ENCODE data around the gene LLGL2. TPM values are rescaled to one million over a fixed set of nuclear protein-coding genes. Genes with fewer than 3 reads are reported as not detected.

Gene LLGL2
- total RNA-seq, 2 experiments from 2014 or later: 12.6 to 21.6 TPM

- POLR2A ChIA-PET: interaction anchor here (0.7 kb wide), 2 partner anchors 136 to 560 kb away, joined by 3 read pairs; no protein-coding TSS in a partner anchor
- intact Hi-C loops (cut with micrococcal nuclease; ENCODE audit: unreplicated experiment): no loop called here
- Histone ChIP-seq H3K79me2 (ENCODE audit: insufficient read depth, low read depth, low read length) (no peaks in the 10 kb centered on the region), H2AFZ (ENCODE audit: low read length) (no peak overlapping the region), H4K20me1 (ENCODE audit: insufficient read depth, low read length) (no peaks in the 10 kb centered on the region), H3K36me3 (ENCODE audit: insufficient read depth, low read length) (no peaks in the 10 kb centered on the region), H3K4me1 (ENCODE audit: insufficient read depth, low read length, poor library complexity, severe bottlenecking) (no peaks in the 10 kb centered on the region), H3K9me3 (ENCODE audit: low read length) (no peaks in the 10 kb centered on the region), H3K4me2 (ENCODE audit: low read length) (no peak overlapping the region), H3K9me2 (ENCODE audit: insufficient read depth, low read length) (no peaks in the 10 kb centered on the region), H3K27ac (ENCODE audit: low read depth, low read length, poor library complexity, severe bottlenecking) (no peak overlapping the region), H3K4me3 (ENCODE audit: low read depth, low read length, poor library complexity, severe bottlenecking) (no peak overlapping the region)
- CTCF ChIA-PET (ENCODE audit: unreplicated experiment): interaction anchor here (1.8 kb wide), 1 partner anchor 21 kb away, joined by 4 read pairs; the partner anchor contains the start of gene SMIM5
- no TSS peak for BruUV-seq (replicated peaks)
- no peak for TF ChIP-seq CTCF (conservative IDR thresholded peaks at IDR 0.05; ENCODE audit: low read length)
- TF ChIP-seq EZH2phosphoT487 (IDR thresholded peaks at IDR 0.05; ENCODE audit: borderline replicate concordance, low read depth, low read length): no peak
- no peak for DNase-seq (ENCODE audit: low spot score)
Observed at GRCh38 chr17:75611851-75612429, 86.4 kb downstream of the LLGL2 start.

DNA sequence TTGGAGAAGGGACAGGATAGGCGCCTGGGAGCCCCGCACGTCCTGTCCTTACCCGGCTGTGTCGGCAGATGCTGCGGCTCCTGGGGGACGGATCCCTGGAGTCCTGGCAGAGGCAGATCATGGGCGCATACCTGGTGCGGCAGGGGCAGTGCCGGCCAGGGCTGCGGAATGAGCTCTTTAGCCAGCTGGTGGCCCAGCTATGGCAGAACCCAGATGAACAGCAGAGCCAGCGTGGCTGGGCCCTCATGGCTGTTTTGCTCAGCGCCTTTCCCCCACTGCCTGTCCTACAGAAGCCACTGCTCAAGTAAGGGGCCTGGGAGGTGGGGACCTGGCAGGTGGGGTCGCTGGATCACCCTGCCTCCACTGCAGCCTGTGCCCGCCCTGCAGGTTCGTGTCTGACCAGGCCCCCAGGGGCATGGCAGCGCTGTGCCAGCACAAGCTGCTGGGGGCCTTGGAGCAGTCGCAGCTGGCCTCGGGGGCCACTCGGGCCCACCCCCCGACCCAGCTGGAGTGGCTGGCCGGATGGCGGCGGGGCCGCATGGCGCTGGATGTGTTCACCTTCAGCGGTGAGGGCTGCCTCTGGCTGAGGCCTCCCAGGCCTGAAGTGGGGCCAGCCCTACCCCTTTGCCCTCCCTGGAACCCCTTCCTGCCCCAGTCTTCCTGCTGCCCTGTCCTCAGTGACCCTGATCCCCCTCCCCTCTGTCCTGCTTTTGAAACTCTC, 87.6 kb downstream of the LLGL2 start:
- TF ChIP-seq CTCF (conservative IDR thresholded peaks at IDR 0.05; ENCODE audit: low read length) (no peak), EZH2phosphoT487 (IDR thresholded peaks at IDR 0.05; ENCODE audit: borderline replicate concordance, low read depth, low read length) (no peak)
- H3K36me3 ChIP-seq (ENCODE audit: insufficient read depth, low read length): no peaks in the 10 kb centered on the region
- H3K9me3 ChIP-seq (ENCODE audit: low read length): no peaks in the 10 kb centered on the region
- no peak overlapping the region for H2AFZ ChIP-seq (ENCODE audit: low read length)
- no peaks in the 10 kb centered on the region for H4K20me1 ChIP-seq (ENCODE audit: insufficient read depth, low read length)
- H3K4me1 ChIP-seq (ENCODE audit: insufficient read depth, low read length, poor library complexity, severe bottlenecking): no peaks in the 10 kb centered on the region
- intact Hi-C loops (cut with micrococcal nuclease; ENCODE audit: unreplicated experiment): no loop called here
- no peak overlapping the region for H3K27ac ChIP-seq (ENCODE audit: low read depth, low read length, poor library complexity, severe bottlenecking)
- no peak for DNase-seq (ENCODE audit: low spot score)
- H3K4me2 ChIP-seq (ENCODE audit: low read length): no peak overlapping the region
- no peak overlapping the region for H3K4me3 ChIP-seq (ENCODE audit: low read depth, low read length, poor library complexity, severe bottlenecking)
- BruUV-seq (replicated peaks): no TSS peak
- no peaks in the 10 kb centered on the region for H3K79me2 ChIP-seq (ENCODE audit: insufficient read depth, low read depth, low read length)
- POLR2A ChIA-PET: no interaction called here
- CTCF ChIA-PET (ENCODE audit: unreplicated experiment): interaction anchor here (0.5 kb wide), 1 partner anchor 125 kb away, joined by 4 read pairs; no protein-coding TSS in a partner anchor
- no peaks in the 10 kb centered on the region for H3K9me2 ChIP-seq (ENCODE audit: insufficient read depth, low read length)

- no peaks in the 10 kb centered on the region for H3K4me1 ChIP-seq (ENCODE audit: insufficient read depth, low read length, poor library complexity, severe bottlenecking)
- no TSS peak for BruUV-seq (replicated peaks)
- ChIA-PET CTCF (ENCODE audit: unreplicated experiment) (no interaction called here), POLR2A (no interaction called here)
- intact Hi-C loops (cut with micrococcal nuclease; ENCODE audit: unreplicated experiment): no loop called here
- H3K9me3 ChIP-seq (ENCODE audit: low read length): no peaks in the 10 kb centered on the region
- no peaks in the 10 kb centered on the region for H4K20me1 ChIP-seq (ENCODE audit: insufficient read depth, low read length)
- H3K79me2 ChIP-seq (ENCODE audit: insufficient read depth, low read depth, low read length): no peaks in the 10 kb centered on the region
- H3K4me3 ChIP-seq (ENCODE audit: low read depth, low read length, poor library complexity, severe bottlenecking): no peak overlapping the region
- H3K27ac ChIP-seq (ENCODE audit: low read depth, low read length, poor library complexity, severe bottlenecking): no peak overlapping the region
- TF ChIP-seq EZH2phosphoT487 (IDR thresholded peaks at IDR 0.05; ENCODE audit: borderline replicate concordance, low read depth, low read length) (no peak), CTCF (conservative IDR thresholded peaks at IDR 0.05; ENCODE audit: low read length) (peak; percentile 61)
- H3K9me2 ChIP-seq (ENCODE audit: insufficient read depth, low read length): no peaks in the 10 kb centered on the region
- no peaks in the 10 kb centered on the region for H3K36me3 ChIP-seq (ENCODE audit: insufficient read depth, low read length)
- H3K4me2 ChIP-seq (ENCODE audit: low read length): no peak overlapping the region
- DNase-seq (ENCODE audit: low spot score): peak; percentile 34
- H2AFZ ChIP-seq (ENCODE audit: low read length): no peak overlapping the region
Observed at GRCh38 chr17:75614006-75614405, 88.5 kb downstream of the LLGL2 start.
